ENCODE measurements around the gene CCAR1.

DNA sequence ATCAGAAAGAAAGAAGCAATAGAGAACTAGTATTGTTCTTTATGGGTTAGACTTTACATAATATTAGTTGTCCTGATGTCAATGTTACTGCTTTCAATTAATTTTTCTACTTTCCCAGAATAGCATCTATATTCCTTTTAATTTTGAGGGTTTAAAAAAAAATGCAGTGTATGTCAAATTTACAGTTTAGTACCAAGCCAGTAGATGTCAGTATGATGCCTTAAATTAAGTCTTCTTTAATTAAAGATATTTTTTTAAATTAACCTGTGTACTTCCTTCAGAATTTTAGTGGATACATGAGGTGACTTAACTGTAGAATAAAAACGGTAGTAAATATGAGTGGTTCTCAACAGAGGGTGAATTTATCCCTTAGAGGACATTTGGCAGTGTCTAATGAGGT is 71.1 kb downstream of the CCAR1 start:
- TF ChIP-seq EZH2 (IDR thresholded peaks at IDR 0.05; ENCODE audit: borderline replicate concordance, insufficient read depth, low read length, poor library complexity, severe bottlenecking), result no peak
- TF ChIP-seq, protein P1, sequence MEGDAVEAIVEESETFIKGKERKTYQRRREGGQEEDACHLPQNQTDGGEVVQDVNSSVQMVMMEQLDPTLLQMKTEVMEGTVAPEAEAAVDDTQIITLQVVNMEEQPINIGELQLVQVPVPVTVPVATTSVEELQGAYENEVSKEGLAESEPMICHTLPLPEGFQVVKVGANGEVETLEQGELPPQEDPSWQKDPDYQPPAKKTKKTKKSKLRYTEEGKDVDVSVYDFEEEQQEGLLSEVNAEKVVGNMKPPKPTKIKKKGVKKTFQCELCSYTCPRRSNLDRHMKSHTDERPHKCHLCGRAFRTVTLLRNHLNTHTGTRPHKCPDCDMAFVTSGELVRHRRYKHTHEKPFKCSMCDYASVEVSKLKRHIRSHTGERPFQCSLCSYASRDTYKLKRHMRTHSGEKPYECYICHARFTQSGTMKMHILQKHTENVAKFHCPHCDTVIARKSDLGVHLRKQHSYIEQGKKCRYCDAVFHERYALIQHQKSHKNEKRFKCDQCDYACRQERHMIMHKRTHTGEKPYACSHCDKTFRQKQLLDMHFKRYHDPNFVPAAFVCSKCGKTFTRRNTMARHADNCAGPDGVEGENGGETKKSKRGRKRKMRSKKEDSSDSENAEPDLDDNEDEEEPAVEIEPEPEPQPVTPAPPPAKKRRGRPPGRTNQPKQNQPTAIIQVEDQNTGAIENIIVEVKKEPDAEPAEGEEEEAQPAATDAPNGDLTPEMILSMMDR (IDR thresholded peaks at IDR 0.05; ENCODE audit: poor library complexity, severe bottlenecking), result no peak
- TF ChIP-seq POLR2AphosphoS5 (IDR thresholded peaks at IDR 0.05), result no peak

Measured in neural cell (in vitro differentiated cells).